NCI-H1436 (cell line): Measurements from ENCODE around the gene PACSIN1.

ENCODE experiments used
- DNase-seq: peaks from one replicate; lab custom pipeline; 2025; lab: John Stamatoyannopoulos, UW

Gene PACSIN1

GRCh38 chr6:34514593-34515472 lies 49.0 kb downstream of the PACSIN1 start:
- no peak for DNase-seq

GRCh38 chr6:34515473-34516387 lies 49.9 kb downstream of the PACSIN1 start:
- DNase-seq: no peak

GRCh38 chr6:34516391-34517324 lies 50.8 kb downstream of the PACSIN1 start:
- DNase-seq: no peak

GRCh38 chr6:34517461-34517881 lies 51.6 kb downstream of the PACSIN1 start:
- no peak for DNase-seq

- DNase-seq: no peak
Measured at GRCh38 chr6:34517966-34518365, 52.1 kb downstream of the PACSIN1 start.

GRCh38 chr6:34518669-34519365 lies 52.9 kb downstream of the PACSIN1 start:
- DNase-seq: no peak

- no peak for DNase-seq
Measured at GRCh38 chr6:34519971-34520644, 54.2 kb downstream of the PACSIN1 start.

- DNase-seq: no peak
Measured at GRCh38 chr6:34520645-34521462, 55.0 kb downstream of the PACSIN1 start.

- no peak for DNase-seq
Measured at GRCh38 chr6:34521463-34522285, 55.8 kb downstream of the PACSIN1 start.

- DNase-seq: no peak
Measured at GRCh38 chr6:34522761-34523160, 56.9 kb downstream of the PACSIN1 start.

GRCh38 chr6:34523441-34524206 lies 57.7 kb downstream of the PACSIN1 start:
- no peak for DNase-seq

GRCh38 chr6:34524499-34524898 lies 58.6 kb downstream of the PACSIN1 start:
- no peak for DNase-seq

- no peak for DNase-seq
Measured at GRCh38 chr6:34524971-34525370, 59.1 kb downstream of the PACSIN1 start.

- DNase-seq: no peak
Measured at GRCh38 chr6:34525431-34526175, 59.7 kb downstream of the PACSIN1 start.

- no peak for DNase-seq
Measured at GRCh38 chr6:34526241-34526972, 60.5 kb downstream of the PACSIN1 start.

- DNase-seq: peak; percentile 93
Measured at GRCh38 chr6:34526992-34527728, 61.3 kb downstream of the PACSIN1 start.
